Measurements from ENCODE around the gene DCAF11. TPM values are rescaled to one million over a fixed set of nuclear protein-coding genes. Genes with fewer than 3 reads are reported as not detected.

The DCAF11 gene
- total and polyA plus RNA-seq, 2 of the 13 experiments (the other 11 are each of a cell fraction or from before 2014, with no cell fraction given) = 150 to 257 TPM

DNA sequence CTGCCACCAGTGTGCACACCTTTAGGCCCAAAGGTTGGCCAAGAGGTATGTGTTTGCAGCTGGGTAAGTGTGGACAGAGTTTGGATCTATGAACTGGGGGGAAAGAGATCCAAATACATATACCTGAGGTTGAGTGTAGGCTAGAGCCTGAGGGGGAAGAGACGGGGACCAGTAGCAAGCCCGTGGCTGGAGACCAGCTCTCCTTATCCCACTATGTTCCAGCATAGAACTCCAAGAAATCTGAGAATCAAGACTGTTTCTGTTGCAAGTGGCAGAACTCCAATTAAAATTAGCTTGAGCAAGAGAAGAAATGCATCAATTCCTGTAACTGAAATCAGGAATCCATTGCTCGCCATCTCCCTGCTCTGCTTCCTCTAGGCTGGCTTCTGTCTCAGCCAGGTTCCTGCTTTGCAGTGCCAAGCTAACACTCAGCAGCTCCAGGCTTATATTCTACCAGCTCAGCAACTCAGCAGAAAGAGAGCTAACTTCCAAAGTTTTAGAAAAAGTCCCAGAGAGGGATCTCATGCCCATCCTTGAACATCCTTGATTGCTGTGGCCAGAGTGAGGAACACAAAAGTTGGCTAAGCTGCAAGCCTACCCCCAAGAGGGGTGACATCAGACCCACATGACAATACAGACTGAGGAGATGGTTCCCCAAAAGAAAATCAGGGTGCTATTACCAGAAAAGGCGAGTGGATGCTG lies 21.9 kb upstream of the DCAF11 start (continued):
- 0 out of 2 replicates have a peak, but pooled peaks have one; percentile 62 for TF ChIP-seq ZBTB46 (CRISPR knock-in tag; IDR thresholded peaks at IDR 0.05; ENCODE audit: borderline replicate concordance)
- no peak for TF ChIP-seq SMAD3 (CRISPR knock-in tag; IDR thresholded peaks at IDR 0.05)
- TF ChIP-seq, protein P1, sequence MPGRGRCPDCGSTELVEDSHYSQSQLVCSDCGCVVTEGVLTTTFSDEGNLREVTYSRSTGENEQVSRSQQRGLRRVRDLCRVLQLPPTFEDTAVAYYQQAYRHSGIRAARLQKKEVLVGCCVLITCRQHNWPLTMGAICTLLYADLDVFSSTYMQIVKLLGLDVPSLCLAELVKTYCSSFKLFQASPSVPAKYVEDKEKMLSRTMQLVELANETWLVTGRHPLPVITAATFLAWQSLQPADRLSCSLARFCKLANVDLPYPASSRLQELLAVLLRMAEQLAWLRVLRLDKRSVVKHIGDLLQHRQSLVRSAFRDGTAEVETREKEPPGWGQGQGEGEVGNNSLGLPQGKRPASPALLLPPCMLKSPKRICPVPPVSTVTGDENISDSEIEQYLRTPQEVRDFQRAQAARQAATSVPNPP (CRISPR knock-in tag; IDR thresholded peaks at IDR 0.05) = peak; percentile 5; the same call in 1 of the 2 replicates
- no peak for TF ChIP-seq ZNF598 (CRISPR knock-in tag; IDR thresholded peaks at IDR 0.05; ENCODE audit: borderline replicate concordance)
- no peak for TF ChIP-seq HOMEZ (CRISPR knock-in tag; IDR thresholded peaks at IDR 0.05; ENCODE audit: low read depth)
- 0 out of 2 replicates have a peak, but pooled peaks have one; percentile 33 for TF ChIP-seq PITX1 (CRISPR knock-in tag; IDR thresholded peaks at IDR 0.05)
- peak; percentile 33; the same call in 1 of the 2 replicates for TF ChIP-seq ZSCAN22 (CRISPR knock-in tag; IDR thresholded peaks at IDR 0.05)
- peak; percentile 94 for TF ChIP-seq ZBTB8A (CRISPR knock-in tag; IDR thresholded peaks at IDR 0.05; ENCODE audit: borderline replicate concordance, low read depth)
- peak; percentile 31; the same call in 1 of the 2 replicates for TF ChIP-seq FOXO1 (CRISPR knock-in tag; IDR thresholded peaks at IDR 0.05)
- TF ChIP-seq HNF1A (IDR thresholded peaks at IDR 0.05; ENCODE audit: low read depth) = no peak
- no peak for TF ChIP-seq HNF1A (CRISPR knock-in tag; IDR thresholded peaks at IDR 0.05; ENCODE audit: borderline replicate concordance)
- no peak for TF ChIP-seq ZNF256 (CRISPR knock-in tag; conservative IDR thresholded peaks at IDR 0.05)
- TF ChIP-seq ZNF253 (CRISPR knock-in tag; IDR thresholded peaks at IDR 0.05; ENCODE audit: borderline replicate concordance) = no peak
- TF ChIP-seq ATF7-NPFF (CRISPR knock-in tag; IDR thresholded peaks at IDR 0.05; ENCODE audit: low read depth) = 0 out of 2 replicates have a peak, but pooled peaks have one; percentile 38
- TF ChIP-seq RXRB (CRISPR knock-in tag; IDR thresholded peaks at IDR 0.05; ENCODE audit: borderline replicate concordance) = no peak
- no peak for TF ChIP-seq USF2 (IDR thresholded peaks at IDR 0.05; ENCODE audit: low read depth, low read length)
- no peak for TF ChIP-seq USF2 (CRISPR knock-in tag; IDR thresholded peaks at IDR 0.05; ENCODE audit: borderline replicate concordance)
- no peak for TF ChIP-seq ZSCAN25 (CRISPR knock-in tag; IDR thresholded peaks at IDR 0.05)
